ENCODE data around the gene ENDOV.

The ENDOV gene

DNA sequence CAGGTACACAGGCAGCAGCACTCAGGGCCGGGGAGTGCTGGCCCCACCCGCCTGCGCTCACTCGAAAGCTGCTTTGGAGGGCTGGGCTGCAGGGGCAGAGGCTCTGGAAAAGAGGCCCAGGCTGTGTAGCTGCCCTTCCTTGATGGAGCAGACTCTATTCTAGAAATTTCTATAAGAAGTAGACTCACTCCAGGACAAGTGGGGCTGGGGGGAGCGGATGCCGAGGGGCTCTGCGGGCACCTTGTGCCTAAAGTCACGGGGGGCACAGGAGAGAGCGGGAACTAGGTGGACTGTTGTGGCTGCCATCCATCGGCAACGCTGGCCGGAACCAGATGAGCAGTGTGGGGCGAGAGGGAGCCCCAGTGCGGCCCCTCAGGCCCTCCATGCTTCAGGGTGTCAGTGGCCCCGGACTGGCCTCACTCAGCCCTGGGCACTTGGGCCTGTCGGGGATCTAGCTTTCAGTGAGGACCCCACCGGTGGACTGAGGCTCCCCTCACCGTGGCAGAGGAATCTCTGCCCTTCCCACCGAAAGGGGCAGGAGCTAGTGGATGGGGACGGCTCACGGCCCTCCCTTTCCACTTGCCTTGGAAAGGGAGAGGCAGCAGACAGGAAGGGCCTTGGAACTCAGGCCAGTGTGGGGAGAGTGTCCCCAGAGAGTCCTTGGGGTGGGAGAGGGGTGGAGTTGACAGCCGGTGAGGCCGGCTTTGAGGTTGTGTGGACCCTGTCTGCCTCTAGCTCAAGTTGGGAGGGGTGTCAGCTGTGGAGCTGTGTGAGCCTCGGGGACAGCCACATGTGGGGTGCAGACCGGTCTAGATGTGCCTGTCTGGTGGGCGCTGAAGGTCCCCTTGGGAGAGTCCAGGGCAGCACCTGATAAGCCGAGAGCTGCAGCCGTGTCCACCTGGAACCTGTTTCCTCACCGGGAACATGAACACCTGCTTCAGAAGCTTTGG, 16.6 kb downstream of the ENDOV start:
- DNase-seq (ENCODE audit: low spot score), result no peak

- no peak for DNase-seq (ENCODE audit: low spot score)
Observed at GRCh38 chr17:80432350-80432955, 17.5 kb downstream of the ENDOV start.

DNA sequence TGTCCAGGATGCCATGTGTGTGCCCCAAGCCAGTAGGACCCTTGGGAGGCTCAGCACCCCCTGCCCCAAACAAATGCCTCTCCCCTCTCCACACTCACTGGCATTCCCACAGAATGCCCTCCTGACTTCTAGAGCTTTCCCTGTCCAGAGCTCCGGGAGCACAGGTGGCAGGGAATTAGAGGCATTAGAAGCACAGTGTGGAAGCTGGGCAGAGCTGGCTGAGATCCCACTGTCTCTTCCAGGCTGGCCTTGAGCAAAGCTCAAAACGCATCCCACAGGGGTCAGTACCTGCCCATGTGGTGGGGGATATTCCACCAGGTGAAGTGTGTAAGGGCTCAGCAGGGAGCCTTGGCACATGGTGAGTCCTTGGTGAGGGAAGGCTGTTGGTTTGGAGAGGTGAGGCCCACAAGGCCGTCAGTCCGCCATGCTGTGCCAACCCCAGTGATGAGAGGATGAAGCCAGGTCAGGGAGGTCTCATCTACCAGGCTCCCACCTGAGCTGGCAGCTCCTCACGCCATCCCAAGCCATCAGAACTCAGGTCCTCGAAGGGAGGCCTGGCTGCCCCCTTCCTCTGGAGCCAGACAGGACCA, 18.1 kb downstream of the ENDOV start:
- no peak for DNase-seq (ENCODE audit: low spot score)

- DNase-seq (ENCODE audit: low spot score), result no peak
Observed at GRCh38 chr17:80433916-80434666, 19.1 kb downstream of the ENDOV start.

GRCh38 chr17:80437532-80437931, 22.6 kb downstream of the ENDOV start:
- DNase-seq (ENCODE audit: low spot score), result no peak

- DNase-seq (ENCODE audit: low spot score), result no peak
Observed at GRCh38 chr17:80438806-80439205, 23.8 kb downstream of the ENDOV start.

GRCh38 chr17:80439499-80439898, 24.5 kb downstream of the ENDOV start:
- DNase-seq (ENCODE audit: low spot score), result no peak

DNA sequence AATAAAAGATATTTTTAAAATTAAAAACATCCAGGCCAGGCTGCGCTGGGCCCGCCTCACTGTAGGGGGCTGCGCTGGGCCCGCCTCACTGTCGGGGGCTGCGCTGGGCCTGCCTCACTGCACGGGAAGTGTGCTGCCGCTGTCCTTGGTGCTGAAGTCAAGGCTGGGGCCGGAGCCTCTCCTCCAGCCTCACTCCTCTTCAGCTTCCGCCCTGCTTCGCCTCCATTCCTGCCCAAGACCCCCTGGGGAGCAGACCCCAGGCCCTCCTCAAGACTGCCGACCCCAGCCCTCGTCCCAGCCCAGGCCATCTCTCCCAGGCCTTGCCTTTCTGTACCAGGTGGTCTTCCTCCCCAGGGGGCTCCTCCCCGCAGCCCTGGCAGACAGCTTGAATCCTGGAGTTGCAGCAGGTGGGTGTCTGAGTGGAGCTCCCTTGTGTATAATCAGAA, 26.2 kb downstream of the ENDOV start:
- no peak for DNase-seq (ENCODE audit: low spot score)

GRCh38 chr17:80441598-80442322, 26.8 kb downstream of the ENDOV start:
- no peak for DNase-seq (ENCODE audit: low spot score)

GRCh38 chr17:80442323-80442659, 27.3 kb downstream of the ENDOV start:
- DNase-seq (ENCODE audit: low spot score), result no peak

GRCh38 chr17:80442764-80443163, 27.8 kb downstream of the ENDOV start:
- no peak for DNase-seq (ENCODE audit: low spot score)

DNA sequence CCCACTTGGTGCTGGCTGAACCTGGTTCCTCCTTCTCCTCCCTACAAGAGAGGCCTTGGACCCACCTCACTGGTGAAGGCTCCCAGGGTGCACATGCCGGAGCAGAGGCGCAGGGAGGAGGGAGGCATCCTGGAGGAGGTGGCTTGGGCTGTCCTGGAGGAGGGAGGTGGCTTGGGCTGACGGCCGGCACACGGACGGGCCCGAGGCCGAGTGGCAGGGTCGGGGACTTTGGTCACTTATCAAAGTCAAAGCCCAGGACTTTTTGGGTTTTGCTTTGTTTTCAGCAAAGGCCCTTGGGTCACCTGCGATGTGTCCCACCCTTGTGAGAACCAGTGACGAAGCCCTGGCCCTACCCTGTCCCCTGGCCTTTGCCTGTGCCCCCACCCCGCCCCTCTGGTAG, 28.5 kb downstream of the ENDOV start:
- DNase-seq (ENCODE audit: low spot score), result no peak

DNA sequence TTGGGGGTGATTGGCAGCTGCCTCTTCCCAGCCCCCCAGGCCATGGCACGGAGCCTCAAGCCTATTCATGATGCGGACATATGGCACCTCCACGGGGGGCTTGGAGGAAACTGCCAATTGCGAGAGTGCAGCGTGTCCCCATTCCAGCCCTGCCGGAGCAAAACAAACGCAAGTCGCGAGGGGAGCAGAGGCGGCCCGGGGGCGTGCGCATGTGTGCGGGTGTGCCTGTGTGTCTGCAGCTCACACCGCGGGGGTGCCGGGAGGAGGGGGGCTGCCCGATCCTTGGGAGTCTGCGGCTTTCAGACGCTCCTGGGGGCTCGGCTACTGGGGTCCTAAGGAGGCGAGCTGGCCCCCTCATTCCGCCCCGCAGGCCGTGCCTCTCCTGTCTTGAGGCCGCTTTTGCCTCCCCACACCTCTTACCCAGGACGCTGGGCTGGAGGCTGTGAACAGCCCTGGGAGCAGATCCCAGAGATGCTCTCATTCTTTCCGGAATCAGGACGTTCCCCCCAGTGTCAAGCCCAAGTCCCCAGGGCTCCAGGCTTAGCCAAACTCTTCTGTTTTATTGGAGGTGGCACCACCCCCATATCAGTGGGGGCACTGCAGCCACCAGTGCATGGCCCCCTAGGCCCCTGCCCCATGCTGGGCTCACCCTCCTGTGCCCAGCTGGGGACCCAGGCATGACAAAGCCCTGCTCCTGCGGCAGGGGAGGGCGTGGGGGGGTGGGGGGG, 29.1 kb downstream of the ENDOV start:
- no peak for DNase-seq (ENCODE audit: low spot score)

GRCh38 chr17:80444644-80444979, 29.6 kb downstream of the ENDOV start:
- no peak for DNase-seq (ENCODE audit: low spot score)

GRCh38 chr17:80445007-80445725, 30.2 kb downstream of the ENDOV start:
- no peak for DNase-seq (ENCODE audit: low spot score)

DNA sequence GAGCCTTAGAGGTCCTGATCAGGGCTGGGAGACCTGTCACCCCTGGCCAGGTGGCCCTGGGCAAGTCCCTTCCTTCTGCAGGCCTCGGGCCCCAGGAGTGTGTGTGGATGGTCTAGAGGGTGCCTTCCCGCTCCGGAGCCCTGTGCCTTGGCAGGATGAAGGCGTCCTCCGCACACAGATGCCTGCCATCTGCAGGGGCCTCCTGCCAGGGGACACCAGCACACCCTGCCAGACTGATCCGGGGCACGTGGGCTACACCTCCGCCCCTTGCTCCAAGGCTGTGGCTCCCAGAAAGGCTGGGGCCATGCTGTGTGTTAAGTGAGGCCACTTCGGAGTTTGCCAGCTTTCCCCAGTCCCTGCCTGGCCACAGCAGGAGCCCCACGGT, 30.8 kb downstream of the ENDOV start:
- DNase-seq (ENCODE audit: low spot score), result no peak

DNA sequence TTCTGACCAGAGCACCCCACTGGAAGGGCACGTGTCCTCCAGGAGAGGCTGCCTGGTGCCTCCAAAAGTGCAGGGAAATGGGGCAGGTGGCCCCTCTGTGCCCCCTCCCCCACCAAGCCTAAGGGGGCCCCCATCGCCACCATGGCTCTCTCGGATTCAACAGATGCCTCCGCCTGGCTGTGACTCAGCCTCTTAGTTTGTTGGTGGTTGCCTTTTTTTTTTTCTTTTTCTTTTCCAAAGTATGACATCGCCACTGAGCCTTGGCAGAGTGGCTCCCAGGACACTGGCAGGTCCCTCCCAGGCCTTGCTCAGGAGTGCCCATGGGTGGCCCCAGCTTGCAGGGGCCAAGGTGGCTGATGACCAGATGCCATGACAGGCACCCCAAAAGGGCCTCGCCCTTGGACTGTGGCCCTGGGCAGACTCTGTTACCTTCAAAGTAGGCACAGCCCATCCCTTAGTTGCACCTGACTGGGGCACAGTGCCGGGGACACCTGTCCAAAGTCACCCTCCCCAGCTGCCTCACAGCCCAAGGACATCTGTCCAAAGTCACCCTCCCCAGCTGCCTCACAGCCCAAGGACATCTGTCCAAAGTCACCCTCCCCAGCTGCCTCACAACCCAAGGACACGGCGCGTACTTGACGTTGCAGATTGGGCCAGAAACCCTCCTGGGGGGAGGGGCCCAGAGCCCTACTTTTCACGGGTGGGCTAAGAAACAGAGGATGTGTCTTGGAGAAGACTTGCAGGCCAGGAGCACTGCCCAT, 31.9 kb downstream of the ENDOV start:
- no peak for DNase-seq (ENCODE audit: low spot score)

DNA sequence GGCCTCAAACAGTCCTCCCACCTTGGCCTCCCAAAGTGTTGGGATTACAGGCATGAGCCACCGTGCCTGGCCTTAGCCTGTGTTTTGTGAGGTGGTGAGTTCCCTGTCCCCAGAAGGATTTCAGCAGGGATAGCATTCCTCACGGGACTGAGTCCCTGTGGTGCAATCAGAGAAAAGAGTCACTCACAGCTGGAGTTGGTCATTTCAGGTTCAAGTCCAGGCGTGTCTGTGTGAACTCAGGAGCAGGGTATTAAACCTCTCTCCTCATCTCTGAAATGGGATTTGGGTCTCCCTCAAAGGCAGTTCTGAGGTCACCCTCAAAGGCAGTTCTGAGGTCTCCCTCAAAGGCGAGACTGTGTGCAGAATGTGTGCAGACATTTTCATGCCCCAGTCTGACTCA, 32.8 kb downstream of the ENDOV start:
- DNase-seq (ENCODE audit: low spot score), result no peak

GRCh38 chr17:80449194-80449929, 34.4 kb downstream of the ENDOV start:
- no peak for DNase-seq (ENCODE audit: low spot score)

All from SW480 (cell line).